Left ventricle myocardium superior (tissue), 1 donor: ENCODE measurements around the gene OR2V2. TPM values are rescaled to one million over a fixed set of nuclear protein-coding genes. Genes with fewer than 3 reads are reported as not detected.

Experiments used
- ATAC-seq: fragments of 200-7000 bp; cut with Tn5 transposase; one replicate; pipeline ENCODE4 v1.9.1; 2020; ENCODE audit warnings: mild to moderate bottlenecking, moderate library complexity
- DNase-seq: peaks from one replicate; pipeline ENCODE4 v3.0.0-alpha.2; 2020
- intact Hi-C: fragments of 100-400 bp; cut with micrococcal nuclease; formaldehyde crosslinking; loops from one replicate; pipeline ENCODE4 v1.11.0; 2022
- total RNA-seq: library from RNA; stranded (reverse); fragmentation: NEBNext Ultra II Directional; extraction: Animal tissue kit (Norgen Biotek cat#: 25700); gene quantifications from one replicate; pipeline ENCODE4 v1.2.1, GENCODE V29; 2021
- donor health status: DM: no; HTN: yes; CAD: no; lungs with severe emphysema.

Gene OR2V2
- total RNA-seq, 1 donor from 2014 or later = not detected

- intact Hi-C loops = no loop called here
- ATAC-seq (no peak), DNase-seq (no peak)
These were observed 51.6 kb downstream of the OR2V2 start for GRCh38 chr5:181198905-181199519.

- intact Hi-C loops = no loop called here
- no peak for DNase-seq
- ATAC-seq = no peak
These were observed 52.7 kb downstream of the OR2V2 start for GRCh38 chr5:181199881-181200638.

GRCh38 chr5:181200816-181201215 is 53.4 kb downstream of the OR2V2 start:
- intact Hi-C loops = no loop called here
- no peak for DNase-seq
- ATAC-seq = no peak

- intact Hi-C loops = no loop called here
- DNase-seq = no peak
- ATAC-seq = no peak
These were observed 55.8 kb downstream of the OR2V2 start for GRCh38 chr5:181203093-181203711.

- intact Hi-C loops = no loop called here
- ATAC-seq = no peak
- peak; percentile 37 for DNase-seq
These were observed 56.4 kb downstream of the OR2V2 start for GRCh38 chr5:181203777-181204112.

- no peak for ATAC-seq
- intact Hi-C loops = no loop called here
- peak; percentile 48 for DNase-seq
These were observed 56.9 kb downstream of the OR2V2 start for GRCh38 chr5:181204113-181204825.

GRCh38 chr5:181204826-181205760 is 57.7 kb downstream of the OR2V2 start, which contains the start of gene TRIM7:
TRIM7 (minus strand) TSS chr5:181205196; CDS start chr5:181205110, 86 bp downstream.
- ATAC-seq = peak; percentile 56
- intact Hi-C loops = no loop called here
- DNase-seq = peak; percentile 84

- intact Hi-C loops = no loop called here
- peak; percentile 17 for ATAC-seq
- DNase-seq = peak; percentile 45
These were observed 58.6 kb downstream of the OR2V2 start for GRCh38 chr5:181205761-181206649.

GRCh38 chr5:181207214-181207959 is 60.0 kb downstream of the OR2V2 start:
- DNase-seq (peak; percentile 86), ATAC-seq (peak; percentile 46)
- intact Hi-C loops = no loop called here

GRCh38 chr5:181207960-181208253 is 60.5 kb downstream of the OR2V2 start:
- no peak for DNase-seq
- ATAC-seq = no peak
- intact Hi-C loops = no loop called here

Other genes with a start within 250 kb of the OR2V2 start
- 0.27 TPM for gene BTNL8, start 248.4 kb upstream of the OR2V2 start, total RNA-seq
- gene BTNL3, start 158.7 kb upstream of the OR2V2 start, total RNA-seq = not detected
- 37.8 TPM for gene BTNL9, start 107.3 kb upstream of the OR2V2 start, total RNA-seq
- not detected for gene OR2V1, start 16.4 kb upstream of the OR2V2 start, total RNA-seq
- gene TRIM7, start 57.6 kb downstream of the OR2V2 start, total RNA-seq = 20.0 TPM
- gene TRIM41, start 75.7 kb downstream of the OR2V2 start, total RNA-seq = 23.7 TPM
- 641 TPM for gene RACK1, start 96.3 kb downstream of the OR2V2 start, total RNA-seq
- 10.0 TPM for gene TRIM52, start 113.6 kb downstream of the OR2V2 start, total RNA-seq
- not detected for gene OR4F3, start 219.7 kb downstream of the OR2V2 start, total RNA-seq